Endothelial cell (in vitro differentiated cells): Measurements from ENCODE around the gene USP16. TPM values are rescaled to one million over a fixed set of nuclear protein-coding genes. Genes with fewer than 3 reads are reported as not detected.

Experiments
- DNase-seq: peaks from one replicate; pipeline ENCODE4 v3.0.0; 2021; ENCODE audit warnings: low spot score
- H3K27ac Mint-ChIP-seq: one replicate; pipeline ENCODE4 v1.8.0; 2021; ENCODE audit warnings: mixed read lengths, inconsistent platforms; ENCODE audit not compliant: unreplicated experiment
- H3K27me3 Mint-ChIP-seq: one replicate; pipeline ENCODE4 v1.8.0; 2021; ENCODE audit warnings: mild to moderate bottlenecking, moderate library complexity, mixed read lengths, inconsistent platforms; ENCODE audit not compliant: unreplicated experiment
- H3K36me3 Mint-ChIP-seq: one replicate; pipeline ENCODE4 v1.8.0; 2021; ENCODE audit warnings: mild to moderate bottlenecking, low read depth, mixed read lengths, inconsistent platforms; ENCODE audit not compliant: unreplicated experiment
- H3K4me1 Mint-ChIP-seq: one replicate; pipeline ENCODE4 v1.8.0; 2021; ENCODE audit warnings: mild to moderate bottlenecking, mixed read lengths, inconsistent platforms; ENCODE audit not compliant: unreplicated experiment
- H3K4me3 Mint-ChIP-seq: one replicate; pipeline ENCODE4 v1.8.0; 2021; ENCODE audit warnings: mild to moderate bottlenecking, mixed read lengths, inconsistent platforms; ENCODE audit not compliant: unreplicated experiment
- H3K9me3 Mint-ChIP-seq: one replicate; pipeline ENCODE4 v1.8.0; 2021; ENCODE audit warnings: mixed read lengths, inconsistent platforms; ENCODE audit not compliant: unreplicated experiment
- CTCF ChIP-seq: fragments of 200-600 bp; sonication (generic); IDR thresholded peaks from one replicate; pipeline ENCODE4 v1.5.0; 2021; ENCODE audit warnings: antibody characterized with exemption; ENCODE audit not compliant: unreplicated experiment
- total RNA-seq: library from RNA; stranded (reverse); fragmentation: NEBNext Ultra II Directional; extraction: Animal tissue kit (Norgen Biotek cat#: 25700); gene quantifications from one replicate; pipeline ENCODE4 v1.2.1, GENCODE V29; 2021; ENCODE audit not compliant: unreplicated experiment

USP16 gene
- total RNA-seq, 1 donor from 2014 or later = 15.4 TPM

DNA sequence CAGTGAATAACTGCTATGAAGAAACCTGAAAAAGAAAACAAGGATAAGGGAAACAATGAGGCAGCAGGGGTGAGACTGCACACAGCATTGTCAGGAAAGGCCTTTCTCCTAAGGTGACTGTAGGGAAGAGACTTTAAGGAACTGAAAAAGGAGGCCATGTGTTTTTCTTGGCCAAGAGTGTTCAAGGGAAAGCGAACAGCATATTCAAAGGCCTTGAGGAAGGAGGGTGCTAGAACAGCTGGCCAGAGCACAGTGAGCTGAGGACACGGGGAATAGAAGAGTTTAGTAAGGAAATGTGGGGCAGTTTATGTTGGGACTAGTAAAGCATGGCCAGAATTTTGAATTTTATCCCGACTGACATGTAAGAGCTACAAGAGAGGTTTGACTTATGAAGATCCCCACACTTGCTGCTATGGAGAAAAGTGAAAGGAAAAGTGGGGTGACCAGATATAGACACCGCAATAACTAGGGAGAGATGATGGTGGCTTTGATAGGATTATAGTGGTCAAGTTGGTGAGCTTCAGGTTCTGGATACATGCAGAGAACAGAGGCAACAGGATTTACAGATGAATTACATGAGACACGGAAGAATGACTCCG lies 6.7 kb upstream of the USP16 start:
- Mint-ChIP-seq H3K36me3 (peaks cover 5% of the 10 kb centered on the region), H3K27ac (peak overlapping the region; percentile 20), H3K4me1 (peaks cover 11% of the 10 kb centered on the region), H3K27me3 (peaks cover 2% of the 10 kb centered on the region), H3K4me3 (peak overlapping the region; percentile 89), H3K9me3 (peaks cover under 1% of the 10 kb centered on the region)
- no peak for TF ChIP-seq CTCF
- DNase-seq = no peak

GRCh38 chr21:29018540-29018939 lies 5.9 kb upstream of the USP16 start:
- no peaks in the 10 kb centered on the region for H3K36me3 Mint-ChIP-seq
- H3K27ac Mint-ChIP-seq = no peak overlapping the region
- peaks cover 2% of the 10 kb centered on the region for H3K27me3 Mint-ChIP-seq
- H3K4me3 Mint-ChIP-seq = peak overlapping the region; percentile 89
- no peak for DNase-seq
- peaks cover 11% of the 10 kb centered on the region for H3K4me1 Mint-ChIP-seq
- no peaks in the 10 kb centered on the region for H3K9me3 Mint-ChIP-seq
- no peak for TF ChIP-seq CTCF

DNA sequence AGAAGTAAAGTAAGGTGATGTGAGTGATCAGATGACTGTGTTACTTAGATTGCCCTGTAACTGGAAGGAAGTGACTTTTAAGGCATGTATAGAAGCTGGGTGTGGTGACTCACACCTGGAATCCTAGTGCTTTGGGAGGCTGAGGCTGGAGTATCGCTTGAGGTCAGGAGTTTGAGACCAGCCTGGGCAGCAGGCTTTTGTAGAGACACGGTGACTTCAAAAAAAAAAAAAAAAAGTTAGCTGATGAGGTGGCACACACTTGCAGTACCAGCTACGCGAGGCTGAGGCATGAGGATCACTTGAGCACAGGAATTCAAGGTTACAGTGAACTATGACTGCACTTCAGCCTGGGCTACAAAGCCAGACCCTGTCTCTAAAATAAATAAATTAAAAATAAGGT lies 2.3 kb upstream of the USP16 start:
- no peak for DNase-seq
- peaks cover 27% of the 10 kb centered on the region for H3K4me1 Mint-ChIP-seq
- H3K9me3 Mint-ChIP-seq = no peaks in the 10 kb centered on the region
- H3K4me3 Mint-ChIP-seq = no peak overlapping the region
- peaks cover 9% of the 10 kb centered on the region for H3K27me3 Mint-ChIP-seq
- no peaks in the 10 kb centered on the region for H3K36me3 Mint-ChIP-seq
- peak overlapping the region; percentile 42 for H3K27ac Mint-ChIP-seq
- TF ChIP-seq CTCF = no peak

- no peak for DNase-seq
- H3K36me3 Mint-ChIP-seq = peaks cover 4% of the 10 kb centered on the region
- no peak for TF ChIP-seq CTCF
Observed at GRCh38 chr21:29025328-29025713, 853 bp downstream of the USP16 start.

GRCh38 chr21:29029524-29029923 lies 5.1 kb downstream of the USP16 start:
- DNase-seq = no peak
- Mint-ChIP-seq H3K4me1 (peaks cover 12% of the 10 kb centered on the region), H3K36me3 (peaks cover 8% of the 10 kb centered on the region), H3K27me3 (peaks cover 3% of the 10 kb centered on the region), H3K9me3 (no peaks in the 10 kb centered on the region), H3K4me3 (no peak overlapping the region), H3K27ac (no peak overlapping the region)
- no peak for TF ChIP-seq CTCF

More at GRCh38 chr21:29025328-29025713, 853 bp downstream of the USP16 start:
- Mint-ChIP-seq H3K9me3 (no peaks in the 10 kb centered on the region), H3K4me3 (peak overlapping the region; percentile 98), H3K27me3 (peaks cover 8% of the 10 kb centered on the region), H3K4me1 (peaks cover 16% of the 10 kb centered on the region), H3K27ac (peak overlapping the region; percentile 100)
